Esophagus muscularis mucosa (tissue), 4 donors: ENCODE measurements around the gene TSBP1. TPM values are rescaled to one million over a fixed set of nuclear protein-coding genes. Genes with fewer than 3 reads are reported as not detected.
"Not testable (repeated sequence)": the region's sequence is repeated elsewhere in the genome, so short reads cannot be mapped to it uniquely, and the experiment has no call there.

Source experiments
- DNase-seq: peaks from one replicate; pipeline ENCODE4 v3.0.0-alpha.2; 2017; ENCODE audit errors: extremely low spot score
- H3K27ac ChIP-seq, 4 donors: fragments of 200-600 bp; sonication (generic); replicated peaks in 1 of 4; 1 replicate in 3 of 4; 2 replicates in 1 of 4; pipeline ENCODE4 v1.5.1; 2016 to 2019; ENCODE audit warnings: mild to moderate bottlenecking in 1 of 4
- H3K27me3 ChIP-seq, 4 donors: fragments of 200-600 bp; sonication (generic); one replicate each; pipeline versions ENCODE4 v1.5.1 to v1.6.0; 2016 to 2019
- H3K36me3 ChIP-seq, 4 donors: fragments of 200-600 bp; sonication (generic); one replicate each; pipeline ENCODE4 v1.5.1; 2016 to 2019
- H3K4me1 ChIP-seq, 4 donors: fragments of 200-600 bp; sonication (generic); one replicate each; pipeline ENCODE4 v1.5.1; 2016 to 2019
- H3K4me3 ChIP-seq, 4 donors: fragments of 200-600 bp; sonication (generic); 1 replicate in 2 of 4; 2 replicates in 2 of 4; pipeline ENCODE4 v1.5.1; 2016 to 2019; ENCODE audit warnings: mild to moderate bottlenecking in 4 of 4, moderate library complexity in 1 of 4
- H3K9me3 ChIP-seq, 4 donors: fragments of 200-600 bp; sonication (generic); 1 replicate in 3 of 4; 2 replicates in 1 of 4; pipeline ENCODE4 v1.5.1; 2016 to 2019
- CTCF ChIP-seq, 3 experiments: fragments of 200-600 bp in 2 of 3; fragments of 450-650 bp in 1 of 3; sonication (generic) in 2 of 3; IDR thresholded peaks; one replicate each; pipeline ENCODE4 v1.5.1; 2017 to 2019; ENCODE audit warnings: antibody characterized with exemption in 3 of 3, mild to moderate bottlenecking in 2 of 3, moderate library complexity in 1 of 3
- EP300 ChIP-seq: sonication (generic); formaldehyde crosslinking; IDR thresholded peaks from one replicate; pipeline ENCODE4 v1.6.1; 2017; ENCODE audit warnings: antibody characterized with exemption
- POLR2A ChIP-seq: fragments of 450-650 bp; IDR thresholded peaks from one replicate; pipeline ENCODE4 v1.6.1; 2017; ENCODE audit warnings: antibody characterized with exemption, moderate library complexity, mild to moderate bottlenecking, low read depth
- POLR2AphosphoS5 ChIP-seq, 2 donors: sonication (generic); formaldehyde crosslinking; IDR thresholded peaks; one replicate each; pipeline ENCODE4 v1.6.1; 2017; ENCODE audit warnings: antibody characterized with exemption in 2 of 2
- WGBS: methylation state at CpG from one replicate; pipeline ENCODE4 v1.1.5; 2018; 5-methylcytosine and 5-hydroxymethylcytosine counted together
- intact Hi-C: fragments of 100-400 bp; cut with DNase I; formaldehyde crosslinking; loops from one replicate; pipeline ENCODE4 v1.15.1; 2023
- total RNA-seq, 4 donors: library from RNA; depleted of rRNA; stranded (reverse); fragments of >200 nt; gene quantifications; one replicate each; pipeline versions ENCODE4 v1.1.0 to v1.2.1, GENCODE V29; 2016

TSBP1 gene
- total RNA-seq, 4 donors from 2014 or later = not detected

GRCh38 chr6:32370505-32370904, 1.2 kb downstream of the TSBP1 start:
- intact Hi-C loops = no loop called here
- Histone ChIP-seq H3K9me3 (no peaks in the 10 kb centered on the region), H3K4me1 (no peaks in the 10 kb centered on the region), H3K27me3 (no peaks in the 10 kb centered on the region), H3K4me3 (no peak overlapping the region), H3K36me3 (no peaks in the 10 kb centered on the region), H3K27ac (no peak overlapping the region)
- 87% methylated on average over 2 of the region's 2 CpGs for WGBS
- TF ChIP-seq POLR2A (no peak), POLR2AphosphoS5 (IDR thresholded peaks at IDR 0.05) (no peak), EP300 (no peak), CTCF (IDR thresholded peaks at IDR 0.05) (no peak)
- no peak for DNase-seq

- DNase-seq = no peak
- intact Hi-C loops = no loop called here
- H3K36me3 ChIP-seq = no peaks in the 10 kb centered on the region
- H3K9me3 ChIP-seq = no peaks in the 10 kb centered on the region
- no peak overlapping the region for H3K27ac ChIP-seq
- WGBS = 59% methylated on average over 3 of the region's 3 CpGs
- H3K27me3 ChIP-seq = no peaks in the 10 kb centered on the region
- H3K4me3 ChIP-seq = no peak overlapping the region
- no peaks in the 10 kb centered on the region for H3K4me1 ChIP-seq
- TF ChIP-seq POLR2A = no peak
These were observed 2.0 kb downstream of the TSBP1 start for GRCh38 chr6:32369660-32370059.

- WGBS = 92% methylated on average over 3 of the region's 3 CpGs
- no peaks in the 10 kb centered on the region for H3K27me3 ChIP-seq
- no peak overlapping the region for H3K4me3 ChIP-seq
- no peaks in the 10 kb centered on the region for H3K4me1 ChIP-seq
- TF ChIP-seq EP300 (no peak), POLR2AphosphoS5 (IDR thresholded peaks at IDR 0.05) (no peak), POLR2A (no peak), CTCF (IDR thresholded peaks at IDR 0.05) (no peak)
- H3K36me3 ChIP-seq = no peaks in the 10 kb centered on the region
- no peaks in the 10 kb centered on the region for H3K9me3 ChIP-seq
- intact Hi-C loops = no loop called here
- DNase-seq = no peak
- H3K27ac ChIP-seq = no peak overlapping the region
These were observed 4.1 kb downstream of the TSBP1 start for GRCh38 chr6:32367644-32368043.

- DNase-seq, intact Hi-C loops, H3K4me1 ChIP-seq, H3K27ac ChIP-seq, H3K27me3 ChIP-seq, H3K4me3 ChIP-seq, H3K9me3 ChIP-seq, H3K36me3 ChIP-seq: not testable (repeated sequence)
- WGBS = 78% methylated on average over 1 of the region's 1 CpG
These were observed 12.5 kb downstream of the TSBP1 start for GRCh38 chr6:32359225-32359624.

GRCh38 chr6:32358548-32358947, 13.2 kb downstream of the TSBP1 start:
- DNase-seq, H3K27me3 ChIP-seq, intact Hi-C loops, H3K36me3 ChIP-seq, H3K9me3 ChIP-seq, H3K4me1 ChIP-seq, H3K27ac ChIP-seq, H3K4me3 ChIP-seq: not testable (repeated sequence)
- WGBS = 80% methylated on average over 8 of the region's 8 CpGs

- Histone ChIP-seq H3K27ac (no peak overlapping the region), H3K4me3 (no peak overlapping the region), H3K4me1 (no peaks in the 10 kb centered on the region), H3K36me3 (no peaks in the 10 kb centered on the region), H3K9me3 (no peaks in the 10 kb centered on the region), H3K27me3 (no peaks in the 10 kb centered on the region)
- no peak for TF ChIP-seq CTCF (IDR thresholded peaks at IDR 0.05)
- TF ChIP-seq EP300 = no peak
- TF ChIP-seq POLR2AphosphoS5 (IDR thresholded peaks at IDR 0.05) = no peak
- TF ChIP-seq POLR2A = no peak
- intact Hi-C loops = no loop called here
- no peak for DNase-seq
- 48% methylated on average over 1 of the region's 1 CpG for WGBS
These were observed 16.7 kb downstream of the TSBP1 start for GRCh38 chr6:32355018-32355417.
